Activated CD4-positive, alpha-beta T cell treated with anti-CD3 and anti-CD28 coated beads, Interleukin-2, amount 50 U/mL, for 4 hours (primary cell): Measurements from ENCODE around the gene NEK8.
A peak's percentile ranks its signal among the peaks of the same experiment; 100 is the strongest.

Experiments
- DNase-seq, 2 experiments: peaks; one replicate each; pipeline ENCODE4 v3.0.0-alpha.2; 2020

NEK8 gene

GRCh38 chr17:28744972-28745785 lies 16.6 kb downstream of the NEK8 start:
- DNase-seq: no peak

DNA sequence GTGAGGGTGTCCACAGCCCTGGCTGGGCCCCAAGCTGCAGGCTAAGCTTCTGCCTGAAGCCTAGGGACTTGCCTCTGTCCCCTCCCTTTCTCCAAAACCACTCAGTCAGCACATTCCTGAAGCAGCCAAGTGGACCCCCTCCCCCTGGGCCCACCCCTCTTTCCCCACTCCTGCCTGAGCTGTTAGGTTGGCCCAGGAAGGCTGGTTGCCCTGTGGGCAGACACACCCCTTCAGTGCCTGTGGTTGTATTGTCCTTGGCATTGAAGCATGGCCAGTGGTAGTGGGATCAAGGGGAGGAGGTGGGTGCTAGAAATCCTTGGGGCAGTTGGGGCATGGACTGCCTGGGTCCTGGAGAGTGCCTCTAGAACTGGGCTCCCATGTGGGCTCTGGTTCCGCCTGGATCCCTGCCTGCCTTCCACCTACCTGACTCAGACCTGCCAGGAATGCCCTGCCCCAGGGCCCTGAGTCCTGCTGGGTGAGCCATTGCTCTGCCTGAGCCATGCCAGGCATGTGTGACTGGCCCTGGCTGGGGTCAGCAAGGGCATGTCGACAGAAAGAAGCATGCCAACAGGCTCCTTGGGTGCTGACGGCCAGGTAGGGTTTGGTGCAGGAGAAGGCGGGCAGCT lies 17.3 kb downstream of the NEK8 start:
- DNase-seq: no peak

GRCh38 chr17:28746611-28747050 lies 18.0 kb downstream of the NEK8 start:
- DNase-seq: no peak

DNA sequence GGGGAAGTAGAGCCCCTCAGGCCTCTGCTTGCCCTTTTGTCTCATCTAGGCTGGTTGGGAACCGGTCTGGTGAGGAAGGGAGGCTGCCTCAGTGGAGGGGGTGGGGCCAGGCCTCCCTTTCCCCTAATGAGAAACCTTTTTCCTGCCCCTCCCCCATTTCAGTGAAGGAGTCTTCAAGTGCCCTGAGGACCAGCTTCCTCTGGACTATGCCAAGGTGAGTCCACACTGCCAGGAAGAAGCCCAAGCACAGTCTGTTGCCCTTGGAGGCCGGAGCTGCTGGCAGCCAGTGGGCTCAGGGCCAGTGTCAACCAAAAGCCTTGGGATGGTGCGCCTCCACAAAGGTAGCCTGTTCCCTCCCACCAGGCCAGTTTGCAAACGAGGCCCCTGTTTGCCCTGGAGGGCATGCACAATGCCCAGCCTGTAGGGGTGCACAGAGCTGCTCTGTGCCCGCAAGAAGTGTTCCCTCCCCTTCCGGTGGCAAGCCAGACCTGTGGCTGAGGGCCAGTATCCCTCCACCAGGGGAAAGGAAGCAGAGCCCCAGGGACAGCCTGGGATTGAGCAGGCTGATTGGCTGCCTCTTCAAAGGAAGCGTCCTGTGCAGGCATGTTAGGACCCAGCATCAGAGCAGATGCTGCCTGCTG lies 18.6 kb downstream of the NEK8 start:
- DNase-seq: no peak

- DNase-seq: no peak
Observed at GRCh38 chr17:28747801-28748750, 19.5 kb downstream of the NEK8 start.

GRCh38 chr17:28748852-28749515 lies 20.4 kb downstream of the NEK8 start:
- DNase-seq: no peak

DNA sequence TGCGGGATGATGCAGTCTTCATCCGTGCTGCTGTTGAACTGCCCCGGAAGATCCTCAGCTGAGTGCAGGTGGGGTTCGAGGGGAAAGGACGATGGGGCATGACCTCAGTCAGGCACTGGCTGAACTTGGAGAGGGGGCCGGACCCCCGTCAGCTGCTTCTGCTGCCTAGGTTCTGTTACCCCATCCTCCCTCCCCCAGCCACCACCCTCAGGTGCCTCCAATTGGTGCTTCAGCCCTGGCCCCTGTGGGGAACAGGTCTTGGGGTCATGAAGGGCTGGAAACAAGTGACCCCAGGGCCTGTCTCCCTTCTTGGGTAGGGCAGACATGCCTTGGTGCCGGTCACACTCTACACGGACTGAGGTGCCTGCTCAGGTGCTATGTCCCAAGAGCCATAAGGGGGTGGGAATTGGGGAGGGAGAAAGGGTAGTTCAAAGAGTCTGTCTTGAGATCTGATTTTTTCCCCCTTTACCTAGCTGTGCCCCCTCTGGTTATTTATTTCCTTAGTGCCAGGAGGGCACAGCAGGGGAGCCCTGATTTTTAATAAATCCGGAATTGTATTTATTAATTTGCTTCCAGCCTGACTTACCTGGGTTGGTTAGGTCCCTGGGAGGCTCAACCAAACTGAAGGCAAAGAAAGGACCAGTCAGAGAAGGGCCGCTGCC lies 21.1 kb downstream of the NEK8 start:
- DNase-seq: no peak

- DNase-seq: peak; percentile 84 to 86
Observed at GRCh38 chr17:28750178-28751047, 21.8 kb downstream of the NEK8 start.

DNA sequence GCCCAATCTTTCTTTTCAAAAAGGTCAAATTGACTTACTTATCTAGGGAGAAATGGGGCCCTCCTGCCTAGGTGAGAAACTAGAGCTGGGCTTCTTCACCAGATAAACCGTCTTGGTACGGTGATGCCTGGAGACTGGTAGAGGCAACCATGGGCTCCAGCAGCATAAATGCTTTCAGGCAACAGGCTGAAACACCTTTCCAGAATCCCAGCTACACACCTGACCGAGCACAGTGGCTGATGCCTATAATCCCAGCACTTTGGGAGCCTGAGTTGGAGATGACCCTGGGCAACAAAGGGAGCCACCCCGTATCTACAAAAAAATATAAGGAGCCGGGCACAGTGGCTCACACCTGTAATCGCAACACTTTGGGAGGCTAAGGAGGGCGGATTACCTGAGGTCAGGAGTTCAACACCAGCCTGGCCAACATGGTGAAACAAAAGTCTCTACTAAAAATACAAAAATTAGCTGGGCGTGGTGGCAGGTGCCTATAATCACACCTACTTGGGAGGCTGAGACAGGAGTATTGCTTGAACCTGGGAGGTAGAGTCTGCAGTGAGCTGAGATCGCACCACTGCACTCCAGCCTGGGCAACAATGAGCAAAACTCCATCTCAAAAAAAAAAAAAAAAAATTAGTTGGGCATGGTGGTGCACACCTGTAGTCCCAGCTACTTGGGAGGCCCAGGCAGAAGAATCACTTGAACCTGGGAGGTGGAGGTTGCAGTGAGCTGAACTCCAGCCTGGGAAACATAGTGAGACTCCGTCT lies 23.2 kb downstream of the NEK8 start:
- DNase-seq: no peak

GRCh38 chr17:28755486-28755885 lies 26.9 kb downstream of the NEK8 start:
- DNase-seq: no peak

DNA sequence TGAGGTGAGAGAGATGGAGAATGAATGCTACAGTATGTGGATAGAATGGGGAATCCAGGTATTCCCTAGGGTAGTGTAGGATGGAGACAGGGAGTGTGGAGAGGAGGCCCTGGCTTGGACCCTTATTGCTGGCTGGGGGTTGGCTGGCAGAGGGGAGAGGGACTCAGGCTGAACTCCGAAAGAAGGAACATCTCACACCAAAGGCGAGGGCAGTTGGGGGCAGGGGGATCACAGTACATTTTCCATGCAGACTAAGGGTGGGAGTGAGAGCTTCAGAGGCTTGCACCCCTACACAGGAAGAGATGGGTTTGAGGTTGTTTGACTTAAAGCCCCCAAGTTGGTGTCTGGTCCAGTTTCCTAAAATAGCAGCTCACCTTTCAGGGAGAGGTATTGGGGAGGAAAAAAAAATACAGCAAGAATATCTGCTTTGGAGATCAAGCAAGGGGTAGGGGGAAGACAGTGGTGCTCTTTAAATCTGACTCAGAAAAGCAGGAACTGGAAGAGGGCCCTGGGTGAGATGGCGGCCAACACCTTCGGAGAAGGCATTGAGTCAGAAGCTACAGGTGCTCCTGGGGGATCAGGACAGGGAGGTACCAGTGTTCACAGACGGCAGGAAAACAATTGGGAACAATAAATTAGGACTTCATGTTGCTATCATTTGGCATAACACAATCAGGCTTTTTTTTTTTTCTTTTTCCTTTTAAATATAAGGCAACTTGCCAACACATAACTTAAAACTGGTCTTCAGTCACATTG lies 27.6 kb downstream of the NEK8 start:
- DNase-seq: no peak

- no peak for DNase-seq
Observed at GRCh38 chr17:28758411-28759121, 30.0 kb downstream of the NEK8 start.

DNA sequence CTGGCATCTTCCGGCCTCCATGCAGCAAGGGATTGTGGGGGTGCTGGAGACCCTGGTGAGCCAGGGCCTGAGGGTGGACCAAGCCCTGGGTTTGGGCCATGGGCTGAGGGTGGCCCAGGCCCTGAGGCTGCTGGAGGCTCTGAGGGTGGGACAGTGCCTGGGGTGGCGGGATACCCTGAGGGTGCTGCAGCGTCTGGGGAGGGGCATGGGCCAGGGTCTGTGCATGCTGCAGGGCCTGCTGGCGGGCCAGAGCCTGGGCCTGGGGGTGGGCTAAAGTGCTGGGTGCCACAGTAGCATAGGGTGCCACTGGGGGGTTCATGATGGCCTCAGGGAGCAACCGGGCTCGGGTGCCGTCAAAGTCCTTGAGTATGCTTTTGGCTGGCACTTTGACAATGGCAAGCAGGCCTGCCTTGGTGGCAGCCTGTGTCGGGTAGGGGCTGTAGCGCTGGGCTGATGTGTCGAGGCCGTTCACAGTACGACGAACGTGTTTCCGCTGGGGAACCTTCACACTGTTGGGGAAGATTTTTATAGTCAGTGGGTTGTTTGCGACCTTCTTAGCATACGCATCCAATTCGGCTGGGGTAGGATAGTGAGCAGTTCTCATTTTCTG lies 30.8 kb downstream of the NEK8 start:
- no peak for DNase-seq

DNA sequence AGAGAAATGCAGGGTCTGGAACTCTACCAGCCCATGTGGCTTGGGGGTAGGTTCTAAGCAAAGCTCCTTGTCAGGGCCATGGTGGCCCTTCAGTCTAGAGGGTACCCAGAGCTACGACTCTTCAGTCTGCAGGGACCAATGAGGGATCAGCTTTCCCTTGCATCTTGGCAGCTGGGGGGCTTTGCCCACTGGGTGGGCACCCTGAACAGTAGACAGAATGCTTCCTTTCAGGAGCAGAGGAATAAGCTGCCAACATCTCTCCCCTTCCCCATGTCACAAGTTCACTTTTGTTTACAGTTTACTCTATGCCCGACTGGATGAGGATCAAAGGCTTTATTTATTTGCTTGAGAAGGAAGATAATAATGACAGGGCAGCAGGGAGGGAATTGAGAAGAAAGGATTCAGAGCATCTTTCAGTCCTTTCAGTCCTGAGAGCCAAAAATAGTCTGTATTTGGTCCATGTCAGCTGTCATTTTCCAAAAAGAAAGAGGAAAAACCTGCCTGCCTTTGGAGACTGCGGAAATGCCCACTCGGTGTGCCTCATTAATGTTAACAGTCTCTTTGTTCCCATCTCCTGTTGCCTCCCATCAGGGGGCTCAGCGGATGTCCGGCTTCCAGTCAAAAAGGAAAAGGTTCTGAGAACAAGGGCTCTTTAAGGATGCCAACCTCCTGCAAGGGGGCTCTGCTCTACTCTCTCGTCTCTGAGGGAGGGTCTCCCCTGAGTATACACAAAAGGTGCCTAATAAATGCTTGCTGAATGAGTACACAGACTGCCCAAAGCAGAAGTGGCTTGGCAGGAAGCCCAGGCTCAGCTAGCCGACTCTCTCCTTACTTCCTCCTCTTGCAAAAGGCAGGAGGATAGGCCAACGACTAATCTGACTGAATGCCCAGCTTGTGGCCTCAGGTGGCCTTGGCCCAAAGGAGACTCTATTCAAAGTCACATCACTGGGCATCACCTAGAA lies 32.3 kb downstream of the NEK8 start:
- DNase-seq: no peak

DNA sequence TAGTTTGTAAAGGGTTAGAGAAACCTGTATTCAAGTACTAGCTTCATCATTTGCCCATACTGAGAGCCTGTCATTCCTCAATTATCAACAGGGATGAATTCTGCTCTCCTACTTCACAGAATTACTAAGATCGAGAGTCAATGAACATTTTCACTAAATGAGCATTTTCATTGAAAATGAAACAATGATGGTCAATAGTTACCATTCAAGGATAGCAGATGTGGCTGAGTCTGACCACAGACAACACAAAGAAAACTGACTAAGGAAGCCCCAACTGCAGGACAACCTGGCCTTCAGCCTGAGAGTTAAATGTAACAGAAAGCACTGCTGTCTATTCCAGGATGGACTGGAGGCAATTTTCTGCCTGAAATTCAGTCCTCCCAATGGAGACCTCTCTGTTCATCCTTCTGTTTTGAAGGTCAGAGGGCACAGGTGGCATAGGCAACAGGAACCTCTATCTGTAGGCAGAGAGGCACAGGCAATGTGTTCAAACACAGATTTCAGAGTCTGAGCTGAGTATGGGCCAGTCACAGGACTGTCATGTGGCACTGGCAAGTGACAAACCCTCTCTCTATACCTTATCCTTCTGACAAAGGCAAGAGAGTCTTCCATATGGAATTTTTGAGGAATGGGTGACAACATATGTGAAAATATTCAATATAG lies 34.7 kb downstream of the NEK8 start:
- DNase-seq: no peak

- DNase-seq: peak; percentile 76 to 83
Observed at GRCh38 chr17:28763804-28764266, 35.2 kb downstream of the NEK8 start.
